Measurements from ENCODE around the gene NSMF.
A peak's percentile ranks its signal among the peaks of the same experiment; 100 is the strongest.

DNA sequence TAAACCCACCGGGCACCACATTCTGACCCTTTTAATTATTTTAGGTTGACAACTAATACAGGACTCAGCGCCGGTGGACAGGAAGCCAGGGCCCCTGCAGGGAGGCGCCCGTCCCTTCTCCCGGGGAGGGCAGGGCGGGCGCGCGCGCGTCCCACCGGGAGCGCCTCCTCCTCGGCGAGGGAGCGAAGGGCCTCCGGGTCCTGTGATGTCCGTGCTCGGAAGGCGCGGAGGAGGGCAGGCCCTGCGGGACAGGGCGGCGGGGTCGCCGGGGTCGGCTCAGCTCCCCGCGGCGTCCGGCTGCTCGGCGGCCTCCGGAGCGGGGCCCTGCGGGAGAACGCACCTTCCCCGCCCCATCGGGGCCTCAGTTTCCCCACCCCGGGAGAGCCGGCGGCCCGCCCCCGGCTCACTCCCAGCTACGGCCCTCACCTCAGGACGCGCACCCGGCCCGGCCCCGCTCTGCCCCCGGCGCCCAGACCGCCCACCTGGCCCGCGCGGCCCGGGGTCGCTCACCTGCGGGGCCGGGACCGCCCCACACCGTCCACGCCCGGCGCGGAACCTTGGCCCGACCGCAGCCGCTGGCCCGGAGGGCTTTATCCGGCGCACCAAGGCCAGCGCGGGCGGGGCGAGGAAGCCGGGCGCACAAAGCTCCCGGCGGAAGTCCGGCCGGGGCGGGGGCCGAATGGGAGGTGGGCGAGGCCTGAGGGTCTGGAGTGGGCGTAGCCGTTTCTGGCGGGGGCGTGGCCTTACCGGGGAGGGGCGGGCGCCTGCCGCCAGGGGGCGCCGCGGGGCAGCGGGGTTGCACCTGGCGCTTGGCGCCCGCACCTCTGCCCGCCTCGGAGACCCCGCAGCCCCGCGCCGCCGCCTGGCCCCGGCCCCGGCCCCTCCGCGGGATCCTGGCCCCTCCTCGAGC, 36.3 kb downstream of the NSMF start, which contains the start of the genes EXD3 and NOXA1:
- TF ChIP-seq RAD21 (IDR thresholded peaks at IDR 0.05; ENCODE audit: low read length) = peak; percentile 49
- TF ChIP-seq CTCF (IDR thresholded peaks at IDR 0.05) = peak; percentile 58
- TF ChIP-seq POLR2AphosphoS5 (IDR thresholded peaks at IDR 0.05; ENCODE audit: low read depth, low read length) = no peak; the same call in 1 of the 2 replicates
- TF ChIP-seq RFX5 (IDR thresholded peaks at IDR 0.05; ENCODE audit: low read length) = no peak
- TF ChIP-seq MEF2A (IDR thresholded peaks at IDR 0.05; ENCODE audit: borderline replicate concordance, low read depth) = no peak
- TF ChIP-seq REST (IDR thresholded peaks at IDR 0.05; ENCODE audit: low read depth, low read length) = peak; percentile 64; the same call in 1 of the 2 replicates
